ENCODE measurements around the gene ABCA9.

ABCA9 gene

DNA sequence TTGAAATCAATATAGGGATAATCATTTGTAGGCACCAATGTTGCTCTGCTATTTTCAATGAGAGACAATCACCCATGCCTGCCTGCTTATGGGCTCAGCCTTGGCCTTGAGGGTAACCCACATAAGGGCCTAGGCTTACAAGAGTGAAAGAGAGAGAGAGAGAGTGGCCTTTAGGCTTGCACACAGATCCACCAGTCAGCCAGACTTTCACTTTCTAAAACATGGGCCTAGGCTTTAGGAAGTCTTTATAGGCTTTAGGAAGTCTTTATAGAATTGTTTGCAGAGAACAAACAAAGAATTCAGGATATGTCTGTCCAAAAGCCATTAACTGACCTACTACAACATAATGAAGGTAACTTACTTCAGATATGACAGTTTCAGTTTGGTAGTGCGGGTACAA, 3.4 kb downstream of the ABCA9 start:
- TF ChIP-seq, protein P1, sequence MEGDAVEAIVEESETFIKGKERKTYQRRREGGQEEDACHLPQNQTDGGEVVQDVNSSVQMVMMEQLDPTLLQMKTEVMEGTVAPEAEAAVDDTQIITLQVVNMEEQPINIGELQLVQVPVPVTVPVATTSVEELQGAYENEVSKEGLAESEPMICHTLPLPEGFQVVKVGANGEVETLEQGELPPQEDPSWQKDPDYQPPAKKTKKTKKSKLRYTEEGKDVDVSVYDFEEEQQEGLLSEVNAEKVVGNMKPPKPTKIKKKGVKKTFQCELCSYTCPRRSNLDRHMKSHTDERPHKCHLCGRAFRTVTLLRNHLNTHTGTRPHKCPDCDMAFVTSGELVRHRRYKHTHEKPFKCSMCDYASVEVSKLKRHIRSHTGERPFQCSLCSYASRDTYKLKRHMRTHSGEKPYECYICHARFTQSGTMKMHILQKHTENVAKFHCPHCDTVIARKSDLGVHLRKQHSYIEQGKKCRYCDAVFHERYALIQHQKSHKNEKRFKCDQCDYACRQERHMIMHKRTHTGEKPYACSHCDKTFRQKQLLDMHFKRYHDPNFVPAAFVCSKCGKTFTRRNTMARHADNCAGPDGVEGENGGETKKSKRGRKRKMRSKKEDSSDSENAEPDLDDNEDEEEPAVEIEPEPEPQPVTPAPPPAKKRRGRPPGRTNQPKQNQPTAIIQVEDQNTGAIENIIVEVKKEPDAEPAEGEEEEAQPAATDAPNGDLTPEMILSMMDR (IDR thresholded peaks at IDR 0.05; ENCODE audit: insufficient read depth, low read depth, low read length, missing control alignments) = no peak
- DNase-seq (ENCODE audit: low read depth) = no peak
- H3K4me3 ChIP-seq (ENCODE audit: low read length) = no peak overlapping the region

DNA sequence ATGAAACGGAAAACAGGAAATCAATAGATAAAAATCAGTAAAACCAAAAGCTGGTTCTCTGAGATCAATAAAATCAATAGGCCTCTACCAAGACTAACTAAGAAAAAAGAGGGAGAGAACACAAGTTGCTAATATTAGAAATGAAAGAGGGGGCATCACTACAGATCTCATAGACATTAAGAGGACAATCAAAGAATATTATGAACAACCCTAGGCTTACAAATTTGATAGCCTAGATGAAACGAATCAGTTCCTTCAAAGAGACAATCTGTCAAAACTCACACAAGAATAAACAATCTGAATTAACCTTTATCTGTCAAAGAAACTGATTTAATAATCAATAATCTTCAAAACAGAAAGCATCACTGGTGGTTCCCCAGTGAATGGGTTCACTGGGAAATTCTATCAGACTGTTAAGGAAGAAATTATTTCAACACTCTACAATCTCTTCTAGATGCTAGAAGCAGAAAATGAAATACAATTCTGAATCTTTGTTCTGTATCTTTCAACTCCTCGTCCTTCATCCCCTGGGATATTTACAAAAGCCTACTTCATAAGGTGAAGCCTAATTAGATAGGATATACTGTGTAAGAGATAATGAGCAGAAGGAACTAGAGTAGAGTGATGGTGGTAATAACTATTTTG, 4.4 kb downstream of the ABCA9 start:
- DNase-seq (ENCODE audit: low read depth) = no peak
- TF ChIP-seq, protein P1 (IDR thresholded peaks at IDR 0.05; ENCODE audit: insufficient read depth, low read depth, low read length, missing control alignments) = no peak
- H3K4me3 ChIP-seq (ENCODE audit: low read length) = no peak overlapping the region

DNA sequence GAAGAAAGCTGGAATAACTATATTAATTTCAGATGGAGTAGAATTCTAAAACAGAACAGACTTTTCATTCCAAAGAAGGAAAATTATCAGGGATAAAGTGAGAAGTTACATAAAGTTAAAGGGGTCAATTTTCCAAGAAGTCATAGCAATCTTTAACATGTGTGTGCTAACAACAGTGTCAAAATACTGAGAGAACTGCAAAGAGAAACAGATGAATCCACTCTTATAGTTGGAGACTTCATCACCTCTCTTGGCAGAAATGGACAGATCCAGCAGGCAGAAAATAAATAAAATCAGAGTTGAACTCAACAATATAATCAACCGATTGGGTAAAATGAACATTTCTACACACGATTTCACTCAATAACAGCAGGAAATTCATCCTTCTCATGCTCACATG, 5.4 kb downstream of the ABCA9 start:
- H3K4me3 ChIP-seq (ENCODE audit: low read length) = no peak overlapping the region
- TF ChIP-seq, protein P1 (IDR thresholded peaks at IDR 0.05; ENCODE audit: insufficient read depth, low read depth, low read length, missing control alignments) = no peak
- DNase-seq (ENCODE audit: low read depth) = no peak

DNA sequence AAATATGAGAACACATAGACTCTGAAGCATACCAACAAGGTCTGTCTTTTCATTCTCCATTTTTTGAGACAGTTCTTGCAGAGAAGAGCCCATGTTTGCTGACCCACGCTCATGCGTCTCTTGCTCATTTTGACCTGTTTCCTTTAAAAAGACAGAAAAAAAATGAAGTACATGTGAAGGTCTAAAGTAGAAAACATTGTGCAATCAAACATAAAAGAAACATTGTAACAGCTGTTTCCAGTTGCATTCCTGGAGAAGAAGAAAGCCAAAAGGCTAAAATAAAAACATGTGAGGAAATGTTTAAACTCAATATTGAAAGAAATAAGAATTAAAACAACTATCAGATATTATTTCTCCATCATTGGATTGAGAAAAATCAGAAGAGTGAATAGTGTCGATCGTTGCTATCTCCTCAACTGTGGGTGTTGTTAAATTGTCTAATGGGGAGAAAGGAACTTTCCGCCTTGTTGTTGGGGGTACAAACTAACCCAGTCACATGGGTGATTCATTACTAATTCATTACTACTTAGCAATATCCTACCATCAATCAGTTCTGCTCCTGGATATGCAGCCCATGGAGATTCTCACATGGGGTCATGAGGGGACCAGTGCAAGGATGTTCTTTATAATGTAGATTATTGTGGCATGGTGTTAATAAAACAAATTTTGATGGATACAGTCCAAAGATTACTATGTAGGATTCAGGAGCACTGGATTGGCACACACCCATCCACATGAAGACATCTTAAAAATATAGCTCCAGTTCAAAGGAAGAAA, 9.5 kb downstream of the ABCA9 start:
- TF ChIP-seq, protein P1 (IDR thresholded peaks at IDR 0.05; ENCODE audit: insufficient read depth, low read depth, low read length, missing control alignments) = no peak
- DNase-seq (ENCODE audit: low read depth) = no peak

DNA sequence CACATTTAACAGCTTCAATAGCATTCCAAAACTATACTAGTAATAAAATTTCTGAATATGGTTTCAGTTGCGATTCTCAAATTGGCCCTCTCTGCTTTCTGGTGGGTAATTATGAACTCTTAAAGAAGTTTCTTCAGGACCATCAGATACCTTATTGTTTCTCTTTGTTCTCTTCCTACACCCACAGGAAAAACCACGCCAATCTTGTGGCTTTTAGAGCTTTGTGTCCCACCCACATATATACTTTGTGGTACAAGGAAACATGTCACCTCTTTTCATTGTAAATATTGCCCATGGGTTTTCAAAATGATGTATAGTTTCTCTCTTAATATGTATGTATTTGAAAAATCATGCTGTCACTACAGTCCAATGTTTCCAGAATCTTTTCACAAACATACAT, 12.1 kb downstream of the ABCA9 start:
- H3K4me3 ChIP-seq (ENCODE audit: low read length) = no peak overlapping the region

More for the DNA sequence above, 9.5 kb downstream of the ABCA9 start:
- H3K4me3 ChIP-seq (ENCODE audit: low read length) = no peak overlapping the region

DNA sequence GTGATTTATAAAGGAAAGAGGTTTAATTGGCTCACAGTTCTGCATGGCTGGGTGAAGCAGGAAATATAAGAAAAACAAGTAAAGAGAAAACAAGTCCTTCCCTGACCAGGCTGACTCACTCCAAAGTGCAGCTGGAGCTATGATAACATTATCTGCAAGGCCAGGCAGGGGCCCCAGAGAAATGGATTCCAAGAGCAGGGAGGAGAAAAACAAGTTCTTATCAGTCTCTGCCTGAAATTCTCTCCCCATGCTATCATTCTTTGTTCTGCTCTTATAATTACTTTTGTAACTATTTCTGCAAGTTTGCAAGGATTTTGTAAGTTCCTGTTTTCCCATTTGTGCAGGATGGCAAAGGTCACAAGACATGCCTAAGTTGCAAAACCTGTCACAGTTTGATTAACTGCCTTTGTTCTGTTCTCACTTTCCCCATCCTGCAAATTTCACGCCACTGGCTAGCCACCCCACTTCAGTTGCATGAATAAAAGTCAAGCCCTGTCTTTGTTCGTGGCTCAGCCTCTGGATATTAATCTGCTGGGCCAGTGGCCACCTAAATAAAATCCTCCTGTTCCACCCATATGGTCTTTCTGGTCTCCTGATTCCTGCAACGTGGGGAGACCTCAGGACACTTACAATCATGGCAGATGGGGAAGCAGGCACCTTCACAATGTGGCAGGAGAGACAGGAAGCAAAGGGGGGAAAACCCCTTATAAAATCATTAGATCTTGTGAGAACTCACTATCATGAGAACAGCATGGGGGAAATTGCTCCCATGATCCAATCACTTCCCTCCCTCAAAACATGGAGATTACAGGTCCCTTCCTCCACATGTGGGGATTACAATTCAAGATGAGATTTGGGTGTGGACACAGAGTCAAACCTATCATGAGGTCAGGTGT, 13.1 kb downstream of the ABCA9 start:
- DNase-seq (ENCODE audit: low read depth) = peak; percentile 56
- TF ChIP-seq, protein P1 (IDR thresholded peaks at IDR 0.05; ENCODE audit: insufficient read depth, low read depth, low read length, missing control alignments) = no peak
- no peak overlapping the region for H3K4me3 ChIP-seq (ENCODE audit: low read length)

More for the DNA sequence above, 12.1 kb downstream of the ABCA9 start:
- TF ChIP-seq, protein P1 (IDR thresholded peaks at IDR 0.05; ENCODE audit: insufficient read depth, low read depth, low read length, missing control alignments) = no peak
- no peak for DNase-seq (ENCODE audit: low read depth)

Data from epithelial cell of esophagus (primary cell).